Caco-2 (cell line): Measurements from ENCODE around the gene SLC12A7. TPM values are rescaled to one million over a fixed set of nuclear protein-coding genes. Genes with fewer than 3 reads are reported as not detected.
"Not testable (repeated sequence)": the region's sequence is repeated elsewhere in the genome, so short reads cannot be mapped to it uniquely, and the experiment has no call there.

Source experiments
- BruUV-seq: library from RNA; stranded (reverse); fragments of 400-500 nt; replicated peaks from 2 replicates; lab custom pipeline; 2021; lab: Mats Ljungman, UMichigan
- CTCF ChIA-PET: fragments of 300-600 bp; sonication (Branson Sonifier 250); formaldehyde crosslinking; loops from one replicate; lab custom pipeline; 2022; ENCODE audit warnings: antibody characterized with exemption; lab: Charles Lee
- POLR2A ChIA-PET: fragments of 300-600 bp; sonication (Branson Sonifier 250); formaldehyde crosslinking; loops from one replicate; lab custom pipeline; 2022; ENCODE audit warnings: antibody characterized with exemption; lab: Charles Lee
- DNase-seq, 2 experiments: peaks; one replicate each; pipeline versions ENCODE4 v3.0.0 to v3.0.0-alpha.2; 2020 to 2022
- H3K27me3 ChIP-seq: replicated peaks from 2 replicates; pipeline ENCODE4 v1.6.0; 2011; ENCODE audit warnings: low read length; ENCODE audit not compliant: control insufficient read depth, insufficient read depth
- H3K36me3 ChIP-seq: 2 replicates; pipeline ENCODE4 v1.5.1; 2011; ENCODE audit warnings: low read length; ENCODE audit not compliant: control insufficient read depth, insufficient read depth
- H3K4me1 ChIP-seq: fragments of 250-450 bp; sonication (Bioruptor Pico); 2 replicates; pipeline ENCODE4 v1.5.1; 2020; ENCODE audit warnings: mild to moderate bottlenecking
- H3K4me3 ChIP-seq: 2 replicates; pipeline ENCODE4 v1.5.1; 2011; ENCODE audit warnings: low read depth, mild to moderate bottlenecking, control low read depth, low read length
- H3K9me3 ChIP-seq: fragments of 250-450 bp; sonication (Bioruptor Pico); 2 replicates; pipeline ENCODE4 v1.5.1; 2020; ENCODE audit warnings: mild to moderate bottlenecking, moderate library complexity
- H3K27ac Mint-ChIP-seq: one replicate; pipeline ENCODE4 v1.8.0; 2022; ENCODE audit warnings: mixed read lengths; ENCODE audit not compliant: unreplicated experiment
- H3K27me3 Mint-ChIP-seq: one replicate; pipeline ENCODE4 v1.8.0; 2022; ENCODE audit warnings: mixed read lengths; ENCODE audit not compliant: insufficient read depth, unreplicated experiment
- H3K36me3 Mint-ChIP-seq: one replicate; pipeline ENCODE4 v1.8.0; 2022; ENCODE audit warnings: mild to moderate bottlenecking, mixed read lengths; ENCODE audit not compliant: insufficient read depth, unreplicated experiment
- H3K4me1 Mint-ChIP-seq: one replicate; pipeline ENCODE4 v1.8.0; 2022; ENCODE audit warnings: low read depth, mixed read lengths; ENCODE audit not compliant: unreplicated experiment
- H3K4me3 Mint-ChIP-seq: one replicate; pipeline ENCODE4 v1.8.0; 2022; ENCODE audit warnings: mild to moderate bottlenecking, moderate library complexity, mixed read lengths; ENCODE audit not compliant: unreplicated experiment
- H3K9me3 Mint-ChIP-seq: one replicate; pipeline ENCODE4 v1.8.0; 2022; ENCODE audit warnings: mixed read lengths; ENCODE audit not compliant: unreplicated experiment
- CTCF ChIP-seq, 2 experiments: fragments of 200-600 bp in 1 of 2; IDR thresholded peaks; 1 replicate in 1 of 2; 2 replicates in 1 of 2; pipeline versions ENCODE4 v1.5.1 to v1.8.0; 2011 to 2022; ENCODE audit warnings: antibody characterized with exemption in 1 of 2, control low read depth in 1 of 2, inconsistent platforms in 1 of 2, low read depth in 1 of 2, low read length in 1 of 2, mild to moderate bottlenecking in 1 of 2, moderate library complexity in 1 of 2; ENCODE audit not compliant: insufficient read depth in 1 of 2, severe bottlenecking in 1 of 2, unreplicated experiment in 1 of 2
- intact Hi-C: fragments of 100-400 bp; cut with micrococcal nuclease; formaldehyde crosslinking; loops from one replicate; pipeline ENCODE4 v1.10.0; 2022; ENCODE audit not compliant: unreplicated experiment
- total RNA-seq: library from RNA; stranded (reverse); gene quantifications from 2 replicates; pipeline ENCODE4 v1.2.3, GENCODE V29; 2022

The SLC12A7 gene
- total RNA-seq, 1 experiment from 2014 or later, result 41.7 TPM

GRCh38 chr5:1127959-1128785 is 16.3 kb upstream of the SLC12A7 start:
- Mint-ChIP-seq H3K9me3 (peaks cover 9% of the 10 kb centered on the region), H3K4me3 (no peak overlapping the region), H3K27me3 (no peaks in the 10 kb centered on the region), H3K27ac (peak overlapping the region; percentile 69), H3K36me3 (peaks cover 5% of the 10 kb centered on the region), H3K4me1 (peaks cover 21% of the 10 kb centered on the region)
- BruUV-seq, result no TSS peak
- H3K4me1 ChIP-seq, result peaks cover 41% of the 10 kb centered on the region
- DNase-seq, result no peak
- ChIA-PET CTCF (no interaction called here), POLR2A (no interaction called here)
- no peaks in the 10 kb centered on the region; the same call in 1 of the 2 replicates for H3K36me3 ChIP-seq
- TF ChIP-seq CTCF (IDR thresholded peaks at IDR 0.05; ENCODE audit: insufficient read depth in 1 of 2, low read depth in 1 of 2, low read length in 1 of 2, severe bottlenecking in 1 of 2, unreplicated experiment in 1 of 2), result no peak
- intact Hi-C loops, result no loop called here
- 0 out of 2 replicates have a peak, but pooled peaks cover 5% of the 10 kb centered on the region for H3K9me3 ChIP-seq
- no peaks in the 10 kb centered on the region for H3K27me3 ChIP-seq
- H3K4me3 ChIP-seq, result no peak overlapping the region

GRCh38 chr5:1125695-1126094 is 13.8 kb upstream of the SLC12A7 start:
- intact Hi-C loops, BruUV-seq, H3K36me3 Mint-ChIP-seq, H3K27me3 Mint-ChIP-seq, H3K9me3 ChIP-seq, H3K4me3 Mint-ChIP-seq, DNase-seq, H3K9me3 Mint-ChIP-seq, H3K27ac Mint-ChIP-seq, POLR2A ChIA-PET, H3K27me3 ChIP-seq, H3K4me3 ChIP-seq, H3K36me3 ChIP-seq: not testable (repeated sequence)
- peaks cover 41% of the 10 kb centered on the region for H3K4me1 ChIP-seq
- H3K4me1 Mint-ChIP-seq, result peaks cover 21% of the 10 kb centered on the region
- CTCF ChIA-PET, result interaction anchor here (0.7 kb wide), 1 partner anchor 18 kb away, joined by 4 read pairs; no protein-coding TSS in a partner anchor

- BruUV-seq, result no TSS peak
- no peaks in the 10 kb centered on the region for H3K27me3 ChIP-seq
- Mint-ChIP-seq H3K4me3 (no peak overlapping the region), H3K27me3 (no peaks in the 10 kb centered on the region), H3K27ac (no peak overlapping the region), H3K4me1 (peaks cover 21% of the 10 kb centered on the region), H3K36me3 (peaks cover 5% of the 10 kb centered on the region), H3K9me3 (peaks cover 9% of the 10 kb centered on the region)
- CTCF ChIA-PET, result no interaction called here
- POLR2A ChIA-PET, result interaction anchor here (0.6 to 1.1 kb wide), 2 partner anchors 9 to 12 kb away, joined by 3 to 4 read pairs; no protein-coding TSS in a partner anchor
- no peak for TF ChIP-seq CTCF (IDR thresholded peaks at IDR 0.05; ENCODE audit: insufficient read depth in 1 of 2, low read depth in 1 of 2, low read length in 1 of 2, severe bottlenecking in 1 of 2, unreplicated experiment in 1 of 2)
- H3K36me3 ChIP-seq, result no peaks in the 10 kb centered on the region; the same call in 1 of the 2 replicates
- no peak for DNase-seq
- H3K9me3 ChIP-seq, result 0 out of 2 replicates have a peak, but pooled peaks cover 5% of the 10 kb centered on the region
- no peak overlapping the region for H3K4me3 ChIP-seq
- intact Hi-C loops, result no loop called here
- H3K4me1 ChIP-seq, result peaks cover 34% of the 10 kb centered on the region
Measured at GRCh38 chr5:1125030-1125357, 13.1 kb upstream of the SLC12A7 start.
